Activated CD8-positive, alpha-beta memory T cell treated with anti-CD3 and anti-CD28 coated beads, Interleukin-2, amount 50 U/mL, for 24 hours (primary cell): Measurements from ENCODE around the gene CNNM2.

Source experiments
- DNase-seq: peaks from one replicate; pipeline ENCODE4 v3.0.0-alpha.2; 2020; ENCODE audit errors: extremely low read depth

Gene CNNM2

DNA sequence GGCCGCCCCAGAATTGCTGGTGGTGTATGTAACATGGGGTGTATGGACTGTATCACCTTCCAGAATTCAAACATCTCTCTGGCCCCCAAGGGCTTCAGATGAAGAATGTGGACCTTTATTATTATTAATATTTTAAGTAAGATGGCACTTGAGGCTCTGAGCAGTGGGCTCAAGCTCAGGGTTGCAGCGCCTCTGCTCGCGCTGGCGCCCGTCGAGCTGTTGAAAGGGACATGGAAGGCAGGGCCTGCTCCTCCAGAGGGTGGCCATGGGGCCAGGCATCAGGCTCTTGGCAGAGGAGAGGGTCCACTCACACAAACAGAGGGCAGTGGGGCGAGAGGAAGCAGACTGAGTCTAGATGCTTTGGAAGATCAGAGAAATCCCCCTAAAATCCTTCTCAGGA lies 154.8 kb downstream of the CNNM2 start:
- no peak for DNase-seq

GRCh38 chr10:103077020-103077419 lies 158.9 kb downstream of the CNNM2 start:
- DNase-seq: no peak

- no peak for DNase-seq
These were observed 159.6 kb downstream of the CNNM2 start for GRCh38 chr10:103077491-103078308.

GRCh38 chr10:103078309-103078615 lies 160.2 kb downstream of the CNNM2 start:
- DNase-seq: no peak

DNA sequence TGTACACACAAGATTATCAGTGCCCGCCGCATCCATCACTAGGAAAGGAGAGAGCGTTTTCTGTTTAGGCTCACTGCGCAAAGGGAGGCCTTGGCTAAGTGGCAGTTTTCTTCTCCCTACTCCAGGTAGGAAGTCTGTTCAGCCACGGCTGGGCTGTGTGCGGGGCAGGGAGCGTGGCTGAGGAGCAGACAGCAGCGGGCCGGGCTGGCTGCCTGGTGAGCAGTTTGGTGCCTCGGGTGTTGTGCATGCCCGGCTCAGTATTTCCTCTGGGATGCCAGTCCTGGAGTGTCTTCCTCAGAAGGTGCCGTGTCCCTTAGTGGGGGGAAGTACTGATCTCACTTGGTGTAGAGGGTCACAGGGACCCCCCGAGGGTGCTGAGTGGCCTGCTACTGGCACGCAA lies 160.6 kb downstream of the CNNM2 start:
- DNase-seq: no peak

- no peak for DNase-seq
These were observed 161.0 kb downstream of the CNNM2 start for GRCh38 chr10:103079100-103079499.

- no peak for DNase-seq
These were observed 161.9 kb downstream of the CNNM2 start for GRCh38 chr10:103079946-103080345.

DNA sequence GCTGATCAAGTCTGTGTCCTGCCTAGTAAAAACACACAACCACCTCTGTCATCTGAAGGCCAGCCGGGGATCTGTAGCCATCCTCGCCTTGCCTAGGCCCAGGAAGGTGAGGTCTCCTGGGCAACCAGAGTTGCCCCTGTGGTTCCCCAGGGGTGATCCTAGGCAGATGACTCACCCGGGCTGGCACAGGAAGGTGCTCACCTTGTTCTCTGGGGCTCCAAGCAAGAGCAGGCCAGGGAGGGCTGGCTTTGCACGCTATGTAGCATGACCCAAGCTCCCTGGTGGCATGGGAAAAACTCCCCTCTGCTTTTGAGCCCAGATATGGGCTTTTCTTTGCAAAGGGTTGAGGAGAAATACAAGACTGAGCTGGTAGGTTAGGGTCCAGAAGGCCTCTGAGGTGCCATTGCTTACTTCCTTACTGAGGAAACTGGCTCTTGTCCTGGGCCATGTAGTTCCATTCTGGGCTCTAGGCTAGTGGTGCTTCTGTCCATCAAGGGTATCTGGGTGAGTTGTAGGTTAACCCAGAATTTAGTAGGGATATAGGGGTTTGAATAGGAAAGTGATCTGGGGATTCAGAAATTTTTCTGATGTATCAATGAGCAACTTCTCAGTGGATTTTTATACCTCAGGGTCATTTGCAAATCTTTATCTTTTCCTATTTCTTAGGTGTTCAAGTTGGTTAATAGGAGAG lies 162.9 kb downstream of the CNNM2 start:
- DNase-seq: no peak

DNA sequence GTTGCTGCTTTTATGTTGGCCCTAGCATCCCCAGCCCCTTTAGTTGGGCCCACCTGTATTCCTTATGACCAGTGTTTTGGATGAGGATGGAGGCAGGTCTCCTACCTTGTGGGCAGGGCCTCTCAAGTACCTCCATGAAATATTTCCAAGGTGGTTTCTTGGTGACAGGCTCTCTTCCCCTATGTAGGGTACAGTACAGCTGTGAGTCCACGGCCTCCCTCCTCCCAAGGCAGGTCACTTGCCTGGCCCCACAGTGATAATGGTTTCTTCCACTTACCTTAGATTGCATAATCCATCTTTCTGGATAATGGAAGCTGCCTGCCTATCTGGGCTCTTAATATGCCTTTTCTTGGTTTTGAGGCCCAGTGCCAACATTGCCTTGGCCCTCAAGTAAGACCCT lies 164.6 kb downstream of the CNNM2 start:
- DNase-seq: no peak

DNA sequence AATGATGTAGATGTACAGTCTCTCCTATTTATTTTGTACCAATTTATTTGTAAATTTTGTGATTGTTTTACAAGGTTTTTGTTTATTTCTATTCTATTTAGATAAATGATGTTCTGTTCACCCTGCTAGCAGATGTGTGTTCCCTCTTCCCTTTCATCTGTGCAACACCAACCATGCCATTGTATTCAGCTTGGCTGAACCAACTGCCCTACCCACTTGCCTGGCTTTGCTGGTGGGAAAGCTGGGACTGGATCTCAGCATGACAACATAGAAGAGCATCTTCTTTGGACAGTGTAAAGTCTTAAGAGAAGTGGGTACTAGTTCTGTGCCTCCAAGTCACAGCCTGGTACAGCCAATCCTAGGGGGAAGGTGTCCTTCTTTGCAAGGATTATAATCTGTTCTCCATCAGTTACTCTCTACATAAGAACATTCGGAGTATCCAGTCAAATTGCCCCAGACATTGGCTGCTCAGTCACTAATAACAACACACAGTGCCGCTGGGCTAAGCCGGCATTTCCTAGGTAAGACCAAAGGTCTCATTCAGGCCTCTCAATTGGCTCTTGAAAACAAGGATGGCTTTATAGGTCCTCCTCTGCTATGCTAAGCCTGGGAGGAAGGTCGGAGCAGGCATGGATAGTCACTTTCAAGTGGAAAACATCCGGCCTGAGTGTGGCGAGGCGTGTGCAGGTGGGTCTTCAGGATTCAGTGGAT lies 165.3 kb downstream of the CNNM2 start:
- no peak for DNase-seq

- DNase-seq: no peak
These were observed 165.9 kb downstream of the CNNM2 start for GRCh38 chr10:103083977-103084320.

- DNase-seq: no peak
These were observed 168.2 kb downstream of the CNNM2 start for GRCh38 chr10:103086261-103086660.

- DNase-seq: no peak
These were observed 168.7 kb downstream of the CNNM2 start for GRCh38 chr10:103086799-103087198.

GRCh38 chr10:103089493-103089892 lies 171.4 kb downstream of the CNNM2 start:
- no peak for DNase-seq

DNA sequence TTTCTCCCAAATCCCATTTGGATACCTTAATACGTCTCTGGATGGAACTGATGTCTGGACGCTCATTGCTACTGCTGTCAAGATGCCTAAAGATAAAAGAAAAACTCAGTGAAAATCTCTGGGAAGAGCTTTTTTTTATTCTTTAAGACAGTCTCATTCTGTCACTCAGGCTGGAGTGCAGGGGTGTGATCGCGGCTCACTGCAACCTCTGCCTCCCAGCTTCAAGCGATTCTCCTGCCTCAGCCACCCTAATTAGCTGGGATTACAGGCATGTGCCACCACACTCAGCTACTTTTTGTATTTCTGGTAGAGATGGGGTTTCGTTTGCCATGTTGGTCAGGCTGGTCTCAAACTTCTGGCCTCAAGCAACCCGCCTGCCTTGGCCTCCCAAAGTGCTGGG lies 172.8 kb downstream of the CNNM2 start:
- DNase-seq: no peak

- no peak for DNase-seq
These were observed 176.9 kb downstream of the CNNM2 start for GRCh38 chr10:103095005-103095404.

DNA sequence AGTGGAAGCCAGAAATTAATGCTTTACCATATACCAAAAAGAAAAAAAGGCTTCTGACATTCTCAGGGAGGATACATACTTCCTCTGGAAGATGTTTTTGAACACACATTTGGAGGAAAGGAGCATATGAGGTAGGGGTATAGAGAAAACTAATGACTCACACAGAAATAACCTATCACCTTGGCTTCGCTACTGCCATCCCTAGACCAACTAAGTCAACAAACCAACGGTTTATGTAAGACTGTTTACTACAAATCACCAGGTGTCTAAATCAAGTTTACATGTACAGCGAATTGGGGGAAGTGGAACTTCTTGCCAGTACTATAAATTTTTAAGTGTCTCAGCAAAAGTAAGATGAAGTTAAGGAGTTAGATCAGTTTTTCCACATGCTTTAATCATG lies 178.0 kb downstream of the CNNM2 start:
- no peak for DNase-seq

GRCh38 chr10:103098240-103098639 lies 180.1 kb downstream of the CNNM2 start:
- DNase-seq: no peak

DNA sequence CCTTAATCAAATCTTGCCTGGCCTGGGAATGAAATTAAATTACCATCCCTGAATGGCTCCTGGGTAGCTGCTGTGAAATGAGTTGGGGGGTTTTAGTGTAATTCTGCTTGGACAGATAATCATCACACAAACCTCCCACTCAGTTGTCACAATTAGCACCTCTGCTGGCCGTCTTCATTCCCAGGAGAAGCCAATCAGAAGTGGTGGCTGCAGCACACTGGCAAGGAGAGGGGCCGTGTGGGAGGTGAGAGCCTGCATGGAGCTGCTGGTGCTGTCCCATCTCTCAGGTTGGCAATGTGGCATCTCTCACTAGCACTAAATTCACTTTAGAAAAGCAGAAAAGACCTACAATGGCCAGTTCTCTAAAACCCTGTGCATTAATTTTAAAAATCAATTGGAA lies 182.5 kb downstream of the CNNM2 start:
- DNase-seq: no peak

DNA sequence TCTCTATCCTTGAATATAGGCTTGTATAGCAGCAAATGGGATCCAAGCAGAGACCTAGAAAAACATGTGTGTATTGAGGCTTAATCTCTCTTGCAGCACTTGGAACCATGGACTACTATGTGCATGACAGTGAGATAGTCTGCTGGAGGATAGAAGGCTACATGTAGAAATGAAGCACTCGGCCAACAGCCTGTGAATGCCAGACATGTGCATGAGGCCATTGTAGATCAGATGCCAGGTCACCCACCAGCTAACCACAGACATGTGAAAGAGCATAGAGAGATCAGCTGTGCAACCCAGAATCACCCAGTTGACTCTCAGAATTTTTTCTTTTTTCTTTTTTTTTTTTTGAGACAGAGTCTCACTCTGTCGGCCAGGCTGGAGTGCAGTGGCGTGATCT lies 184.1 kb downstream of the CNNM2 start:
- DNase-seq: no peak

- DNase-seq: no peak
These were observed 185.9 kb downstream of the CNNM2 start for GRCh38 chr10:103103989-103104388.

DNA sequence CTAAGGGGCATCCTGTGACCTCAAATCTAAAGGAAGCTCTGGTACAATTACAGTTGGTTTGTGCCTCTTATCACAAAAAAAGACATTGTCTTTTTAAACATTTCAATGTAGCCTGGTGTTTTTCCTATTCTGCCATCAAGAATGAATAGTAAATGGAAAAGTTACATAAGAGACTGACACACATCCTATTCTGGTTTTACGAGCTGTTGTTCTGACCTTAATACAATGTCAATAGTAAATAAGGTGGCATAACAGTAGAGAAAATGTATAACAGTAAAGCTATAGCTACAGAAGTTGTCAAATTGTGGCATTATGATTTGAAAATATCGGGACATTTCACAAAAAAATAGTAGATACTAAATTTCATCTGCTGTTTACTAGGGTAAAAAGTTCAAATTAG lies 186.6 kb downstream of the CNNM2 start:
- DNase-seq: no peak

- DNase-seq: no peak
These were observed 187.4 kb downstream of the CNNM2 start for GRCh38 chr10:103105462-103105861.
